ENCODE data around the gene PRR33.

The PRR33 gene

DNA sequence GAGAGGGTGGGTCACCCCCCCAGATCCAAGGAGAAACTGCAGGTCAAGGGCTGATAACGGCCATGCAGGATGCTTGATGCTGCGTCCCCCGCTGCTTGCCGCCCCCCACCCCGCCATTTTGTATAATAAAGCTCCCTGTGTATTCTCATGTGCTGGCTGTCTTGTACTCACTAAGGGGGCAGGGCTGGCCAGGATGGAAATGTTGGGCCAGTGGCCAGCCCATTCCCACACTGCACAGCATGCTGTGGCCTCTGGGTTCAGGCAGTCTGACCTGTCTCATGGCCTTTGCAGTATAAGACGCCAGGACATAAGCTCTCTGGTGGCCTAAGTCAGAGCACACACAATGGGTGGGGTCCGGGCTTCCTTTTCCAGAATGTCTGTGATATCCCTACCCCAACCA lies 421 bp upstream of the PRR33 start:
- H3K4me3 ChIP-seq (ENCODE audit: low read depth, low read length): no peak overlapping the region
- TF ChIP-seq, protein P1, sequence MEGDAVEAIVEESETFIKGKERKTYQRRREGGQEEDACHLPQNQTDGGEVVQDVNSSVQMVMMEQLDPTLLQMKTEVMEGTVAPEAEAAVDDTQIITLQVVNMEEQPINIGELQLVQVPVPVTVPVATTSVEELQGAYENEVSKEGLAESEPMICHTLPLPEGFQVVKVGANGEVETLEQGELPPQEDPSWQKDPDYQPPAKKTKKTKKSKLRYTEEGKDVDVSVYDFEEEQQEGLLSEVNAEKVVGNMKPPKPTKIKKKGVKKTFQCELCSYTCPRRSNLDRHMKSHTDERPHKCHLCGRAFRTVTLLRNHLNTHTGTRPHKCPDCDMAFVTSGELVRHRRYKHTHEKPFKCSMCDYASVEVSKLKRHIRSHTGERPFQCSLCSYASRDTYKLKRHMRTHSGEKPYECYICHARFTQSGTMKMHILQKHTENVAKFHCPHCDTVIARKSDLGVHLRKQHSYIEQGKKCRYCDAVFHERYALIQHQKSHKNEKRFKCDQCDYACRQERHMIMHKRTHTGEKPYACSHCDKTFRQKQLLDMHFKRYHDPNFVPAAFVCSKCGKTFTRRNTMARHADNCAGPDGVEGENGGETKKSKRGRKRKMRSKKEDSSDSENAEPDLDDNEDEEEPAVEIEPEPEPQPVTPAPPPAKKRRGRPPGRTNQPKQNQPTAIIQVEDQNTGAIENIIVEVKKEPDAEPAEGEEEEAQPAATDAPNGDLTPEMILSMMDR (IDR thresholded peaks at IDR 0.05; ENCODE audit: control insufficient read depth, extremely low read depth, insufficient read depth): no peak
- no peak for DNase-seq (ENCODE audit: low read depth)

DNA sequence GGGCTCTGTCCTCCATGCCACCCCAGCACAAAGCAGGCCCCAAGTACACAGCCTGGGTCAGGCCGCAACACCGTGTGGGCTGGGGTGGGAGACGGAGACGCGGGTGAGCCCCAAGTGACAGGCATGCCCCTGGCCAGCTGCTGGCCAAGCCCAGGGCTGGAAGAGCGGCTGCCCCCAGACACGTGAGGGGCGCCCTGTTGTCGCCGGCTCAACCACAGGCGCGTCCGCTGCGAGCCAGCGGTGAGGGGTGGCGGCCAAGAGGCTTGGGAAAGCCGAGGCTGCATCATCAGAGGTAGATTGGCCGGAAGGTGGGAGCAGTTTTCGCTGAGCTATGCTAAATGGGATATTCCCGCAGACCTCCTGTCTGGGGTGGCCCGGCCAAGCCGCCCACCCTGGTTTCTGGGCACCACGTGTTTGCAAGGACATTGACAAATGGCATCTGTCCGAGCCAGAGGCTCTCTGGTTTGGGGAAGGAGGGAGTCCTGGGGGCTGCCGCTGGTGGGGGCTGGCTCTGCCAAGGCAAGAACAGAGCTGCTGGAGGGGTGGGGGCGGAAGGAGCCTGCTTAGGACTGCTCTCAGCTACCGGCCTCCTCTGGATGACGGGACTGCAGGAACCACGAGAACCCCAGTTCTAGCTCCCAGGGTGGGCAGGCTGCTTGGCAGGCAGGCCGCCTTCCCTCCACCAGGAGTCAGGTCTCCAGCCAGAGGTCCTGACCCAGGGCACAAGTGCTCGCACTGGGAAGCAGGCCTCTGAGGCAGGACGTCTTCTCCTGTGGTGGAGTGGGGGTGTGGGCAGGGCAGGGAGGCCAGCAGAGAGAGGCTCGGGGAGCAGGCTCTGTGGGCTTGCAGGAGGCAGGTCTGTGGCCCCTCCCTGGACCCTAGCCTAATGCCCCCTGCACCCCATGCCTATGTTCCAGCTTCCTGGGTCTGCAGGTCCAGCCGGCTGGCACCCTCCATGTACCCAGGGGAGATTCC lies 552 bp downstream of the PRR33 start:
- no peak overlapping the region for H3K4me3 ChIP-seq (ENCODE audit: low read depth, low read length)
- TF ChIP-seq, protein P1 (IDR thresholded peaks at IDR 0.05; ENCODE audit: control insufficient read depth, extremely low read depth, insufficient read depth): no peak
- DNase-seq (ENCODE audit: low read depth): no peak

DNA sequence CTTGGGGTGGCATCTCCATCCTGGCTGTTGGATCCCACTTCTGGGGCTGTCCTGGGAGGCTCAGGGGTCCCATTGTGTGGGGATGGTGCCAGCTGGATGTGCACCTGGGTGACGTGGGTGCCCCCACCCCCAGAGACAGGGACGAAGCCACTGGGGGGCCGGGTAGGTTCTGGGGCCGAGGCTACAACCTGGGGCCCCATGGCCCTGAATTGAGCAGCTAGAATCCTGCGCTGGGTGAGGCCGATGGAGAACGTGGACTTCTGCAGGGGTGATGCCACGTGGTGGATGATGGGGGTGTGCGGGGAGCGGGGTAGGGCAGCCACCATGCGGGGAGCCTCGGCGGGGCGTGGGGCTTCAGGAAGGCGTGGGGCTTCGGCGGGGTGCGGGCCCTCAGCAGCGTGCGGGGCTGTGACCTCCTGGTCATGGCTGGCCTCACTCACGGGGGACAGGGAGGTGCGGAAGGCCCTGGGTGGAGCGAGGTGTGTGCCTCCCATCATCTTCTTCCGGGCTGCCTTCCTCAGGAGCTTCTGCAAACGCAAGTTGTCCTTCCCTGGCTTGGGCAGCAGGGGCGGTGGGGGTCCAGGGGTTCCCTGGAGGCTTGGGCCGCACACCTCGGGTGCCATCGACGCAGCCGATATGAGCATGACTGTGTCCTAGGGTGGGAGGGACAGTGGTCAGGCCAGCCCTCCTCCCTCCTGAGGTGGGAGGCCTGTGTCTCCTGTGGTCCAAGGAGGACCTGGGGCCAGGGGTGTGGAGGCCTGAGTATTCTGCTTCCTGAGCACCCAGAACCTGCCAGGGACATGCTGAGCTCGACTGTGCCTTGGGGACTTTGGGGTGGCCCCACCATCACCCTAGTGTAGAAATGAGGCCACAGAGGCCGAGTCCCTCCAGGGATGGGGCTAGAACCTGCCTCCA lies 1.5 kb downstream of the PRR33 start:
- DNase-seq (ENCODE audit: low read depth): no peak
- TF ChIP-seq, protein P1 (IDR thresholded peaks at IDR 0.05; ENCODE audit: control insufficient read depth, extremely low read depth, insufficient read depth): no peak
- no peak overlapping the region for H3K4me3 ChIP-seq (ENCODE audit: low read depth, low read length)

DNA sequence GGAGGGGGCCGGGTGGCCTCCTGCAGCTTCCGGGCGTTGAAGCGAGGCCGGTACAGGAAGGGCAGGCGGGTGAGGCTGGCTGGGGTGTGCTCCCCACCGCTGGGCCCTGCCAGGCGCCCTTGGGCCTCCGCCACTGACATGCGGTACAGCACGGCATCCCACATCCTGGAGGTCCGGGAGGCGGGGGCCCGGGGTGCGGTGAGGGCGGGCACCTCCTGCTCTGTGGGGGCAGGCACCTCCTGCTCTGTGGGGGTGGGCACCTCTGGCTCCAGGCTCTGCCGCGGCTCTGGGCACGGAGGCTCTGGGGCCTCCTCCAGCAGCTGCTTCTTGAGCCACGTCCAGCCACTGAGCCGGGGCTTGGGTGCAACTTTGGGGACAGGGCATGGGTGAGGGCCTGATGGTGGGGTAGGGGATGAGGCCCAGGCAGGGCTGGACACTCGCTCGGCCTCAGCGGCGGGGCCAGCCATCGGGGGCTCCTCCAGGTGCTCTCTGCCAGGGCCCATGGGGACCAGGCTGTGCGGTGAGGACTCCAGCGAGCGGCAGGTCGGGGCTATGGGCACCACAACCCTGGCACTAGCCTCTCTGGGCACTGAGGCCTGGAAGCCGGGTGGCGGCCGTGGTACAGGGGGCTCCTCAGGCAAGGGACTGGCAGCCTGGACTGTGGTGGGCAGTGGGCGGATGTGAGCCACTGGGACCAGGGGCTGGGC lies 2.3 kb downstream of the PRR33 start:
- TF ChIP-seq, protein P1 (IDR thresholded peaks at IDR 0.05; ENCODE audit: control insufficient read depth, extremely low read depth, insufficient read depth): no peak
- no peak for DNase-seq (ENCODE audit: low read depth)
- H3K4me3 ChIP-seq (ENCODE audit: low read depth, low read length): no peak overlapping the region

GRCh38 chr11:1888811-1889210 lies 2.9 kb downstream of the PRR33 start:
- TF ChIP-seq, protein P1 (IDR thresholded peaks at IDR 0.05; ENCODE audit: control insufficient read depth, extremely low read depth, insufficient read depth): no peak
- no peak for DNase-seq (ENCODE audit: low read depth)
- no peak overlapping the region for H3K4me3 ChIP-seq (ENCODE audit: low read depth, low read length)

DNA sequence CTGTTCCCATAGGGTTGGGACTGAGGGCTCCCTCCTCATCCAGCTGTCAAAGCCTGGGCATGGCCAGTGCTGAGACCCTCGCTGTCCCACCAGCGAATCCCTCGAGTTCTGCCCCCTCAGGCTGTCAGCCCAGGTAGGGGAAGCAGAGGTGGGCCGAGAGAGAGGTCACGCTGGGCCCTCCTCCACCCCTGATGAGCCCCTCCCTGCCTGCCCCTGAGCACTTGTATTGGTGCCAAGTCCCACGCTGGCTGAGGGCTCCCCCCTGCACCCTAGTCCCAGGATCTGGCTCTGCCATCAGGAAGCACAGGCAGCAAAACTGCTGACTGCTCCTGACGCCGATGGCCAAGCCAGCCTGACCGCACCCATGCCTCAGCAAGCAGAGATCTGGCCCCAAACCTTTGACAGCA lies 3.3 kb downstream of the PRR33 start:
- TF ChIP-seq, protein P1 (IDR thresholded peaks at IDR 0.05; ENCODE audit: control insufficient read depth, extremely low read depth, insufficient read depth): no peak
- no peak for DNase-seq (ENCODE audit: low read depth)
- H3K4me3 ChIP-seq (ENCODE audit: low read depth, low read length): no peak overlapping the region

Data from LNCaP clone FGC (cell line).